Measurements from ENCODE around the gene LNX2.

The LNX2 gene

GRCh38 chr13:27508802-27509201, 111.5 kb downstream of the LNX2 start:
- DNase-seq (ENCODE audit: low read depth in 2 of 2, low spot score in 1 of 2), result no peak

- no peak for DNase-seq (ENCODE audit: low read depth in 2 of 2, low spot score in 1 of 2)
Observed at GRCh38 chr13:27505792-27506191, 114.5 kb downstream of the LNX2 start.

- DNase-seq (ENCODE audit: low read depth in 2 of 2, low spot score in 1 of 2), result no peak
Observed at GRCh38 chr13:27504868-27505194, 115.5 kb downstream of the LNX2 start.

GRCh38 chr13:27504128-27504867, 116.0 kb downstream of the LNX2 start:
- no peak for DNase-seq (ENCODE audit: low read depth in 2 of 2, low spot score in 1 of 2)

- no peak for DNase-seq (ENCODE audit: low read depth in 2 of 2, low spot score in 1 of 2)
Observed at GRCh38 chr13:27500806-27501534, 119.4 kb downstream of the LNX2 start.

GRCh38 chr13:27497563-27498230, 122.6 kb downstream of the LNX2 start:
- no peak for DNase-seq (ENCODE audit: low read depth in 2 of 2, low spot score in 1 of 2)

GRCh38 chr13:27496536-27497273, 123.6 kb downstream of the LNX2 start:
- DNase-seq (ENCODE audit: low read depth in 2 of 2, low spot score in 1 of 2), result no peak

GRCh38 chr13:27496006-27496405, 124.3 kb downstream of the LNX2 start:
- no peak for DNase-seq (ENCODE audit: low read depth in 2 of 2, low spot score in 1 of 2)

All from stimulated activated CD8-positive, alpha-beta memory T cell treated with anti-CD3 and anti-CD28 coated beads, Interleukin-4, amount 100 ng/mL, for 4 hours (primary cell).